NB4 (cell line): ENCODE data around the gene SP6.
A peak's percentile ranks its signal among the peaks of the same experiment; 100 is the strongest.

Experiments
- DNase-seq: peaks from one replicate; pipeline ENCODE4 v3.0.0; 2010; ENCODE audit warnings: low read depth
- H3K4me3 ChIP-seq: one replicate; pipeline ENCODE4 v1.5.1; 2011; ENCODE audit warnings: mild to moderate bottlenecking, low read depth, low read length, moderate library complexity
- MYC ChIP-seq: IDR thresholded peaks from 2 replicates; pipeline ENCODE4 v1.6.1; 2011; ENCODE audit warnings: low read depth, low read length
- POLR2A ChIP-seq: IDR thresholded peaks from 2 replicates; pipeline ENCODE4 v1.6.1; 2011; ENCODE audit warnings: mild to moderate bottlenecking; ENCODE audit not compliant: insufficient read length; ENCODE audit errors: extremely low read depth
- TF ChIP-seq, protein P1 (sequence below): IDR thresholded peaks from 2 replicates; pipeline ENCODE4 v1.6.1; 2011; ENCODE audit warnings: low read depth, low read length
- TF ChIP-seq, protein P2 (sequence below): IDR thresholded peaks from one replicate; pipeline ENCODE4 v1.5.1; 2012; ENCODE audit warnings: low read depth, low read length

SP6 gene

DNA sequence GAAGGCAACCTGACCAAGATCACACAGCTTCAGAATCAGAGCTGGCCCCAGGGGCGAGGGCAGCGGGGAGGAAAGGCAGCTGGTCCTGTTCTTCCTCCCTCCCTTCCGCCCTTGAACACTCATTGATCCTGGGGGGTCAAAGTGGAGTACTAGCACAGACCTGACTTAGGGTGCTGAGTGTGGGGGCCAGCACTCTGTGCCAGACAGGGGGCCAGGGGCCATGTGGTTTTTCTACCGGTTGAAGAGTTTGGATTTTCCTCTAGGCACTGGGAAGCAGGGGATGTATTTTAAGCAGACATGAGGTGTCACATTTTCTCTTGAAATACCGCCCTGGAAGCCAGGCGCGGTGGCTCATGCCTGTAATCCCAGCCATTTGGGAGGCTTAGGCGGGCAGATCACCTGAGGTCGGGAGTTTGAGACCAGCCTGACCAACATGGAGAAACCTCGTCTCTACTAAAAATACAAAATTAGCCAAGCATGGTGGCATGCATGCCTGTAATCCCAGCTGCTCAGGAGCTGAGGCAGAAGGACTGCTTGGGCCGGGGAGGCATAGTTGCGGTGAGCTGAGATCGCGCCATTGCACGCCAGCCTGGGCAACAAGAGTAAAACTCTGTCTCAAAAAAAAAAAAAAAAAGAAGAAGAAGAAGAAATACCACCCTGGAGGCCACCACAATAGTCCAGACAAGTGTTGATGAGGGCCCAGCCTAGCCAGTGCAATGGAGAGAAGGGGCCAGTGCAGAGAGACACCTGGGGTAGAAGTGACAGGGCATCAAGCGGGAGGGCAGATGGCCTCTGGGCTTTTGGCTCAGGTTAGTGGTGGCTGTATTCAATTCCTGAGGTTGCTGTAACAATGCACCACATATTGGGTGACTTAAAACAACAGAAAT is 44.7 kb downstream of the SP6 start:
- TF ChIP-seq POLR2A: no peak
- TF ChIP-seq, protein P1, sequence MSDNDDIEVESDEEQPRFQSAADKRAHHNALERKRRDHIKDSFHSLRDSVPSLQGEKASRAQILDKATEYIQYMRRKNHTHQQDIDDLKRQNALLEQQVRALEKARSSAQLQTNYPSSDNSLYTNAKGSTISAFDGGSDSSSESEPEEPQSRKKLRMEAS: no peak
- no peak for TF ChIP-seq MYC
- TF ChIP-seq, protein P2, sequence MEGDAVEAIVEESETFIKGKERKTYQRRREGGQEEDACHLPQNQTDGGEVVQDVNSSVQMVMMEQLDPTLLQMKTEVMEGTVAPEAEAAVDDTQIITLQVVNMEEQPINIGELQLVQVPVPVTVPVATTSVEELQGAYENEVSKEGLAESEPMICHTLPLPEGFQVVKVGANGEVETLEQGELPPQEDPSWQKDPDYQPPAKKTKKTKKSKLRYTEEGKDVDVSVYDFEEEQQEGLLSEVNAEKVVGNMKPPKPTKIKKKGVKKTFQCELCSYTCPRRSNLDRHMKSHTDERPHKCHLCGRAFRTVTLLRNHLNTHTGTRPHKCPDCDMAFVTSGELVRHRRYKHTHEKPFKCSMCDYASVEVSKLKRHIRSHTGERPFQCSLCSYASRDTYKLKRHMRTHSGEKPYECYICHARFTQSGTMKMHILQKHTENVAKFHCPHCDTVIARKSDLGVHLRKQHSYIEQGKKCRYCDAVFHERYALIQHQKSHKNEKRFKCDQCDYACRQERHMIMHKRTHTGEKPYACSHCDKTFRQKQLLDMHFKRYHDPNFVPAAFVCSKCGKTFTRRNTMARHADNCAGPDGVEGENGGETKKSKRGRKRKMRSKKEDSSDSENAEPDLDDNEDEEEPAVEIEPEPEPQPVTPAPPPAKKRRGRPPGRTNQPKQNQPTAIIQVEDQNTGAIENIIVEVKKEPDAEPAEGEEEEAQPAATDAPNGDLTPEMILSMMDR: no peak
- H3K4me3 ChIP-seq: no peak overlapping the region
- no peak for DNase-seq

DNA sequence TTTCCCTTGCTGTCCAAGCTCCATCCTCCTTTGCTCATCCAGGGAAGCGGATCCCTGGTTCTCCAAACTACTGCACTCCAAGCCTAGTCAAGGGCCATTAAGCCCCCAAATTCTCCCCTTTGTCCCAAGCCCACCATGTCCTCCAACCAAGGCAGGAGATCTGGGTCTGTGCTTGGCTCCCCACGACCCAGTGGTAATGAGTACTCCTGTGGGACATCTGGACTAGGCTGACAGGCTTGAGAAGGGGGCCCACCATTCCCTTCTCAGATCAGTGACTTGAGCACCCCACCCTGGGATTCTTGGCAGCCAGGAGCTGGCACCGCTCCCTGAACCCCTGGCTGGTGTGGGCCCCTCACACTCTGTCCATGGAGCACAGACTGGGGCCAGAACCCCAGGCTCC is 46.5 kb downstream of the SP6 start:
- no peak overlapping the region for H3K4me3 ChIP-seq
- no peak for DNase-seq
- TF ChIP-seq, protein P2: no peak
- TF ChIP-seq, protein P1: no peak
- TF ChIP-seq MYC (no peak), POLR2A (no peak)

DNA sequence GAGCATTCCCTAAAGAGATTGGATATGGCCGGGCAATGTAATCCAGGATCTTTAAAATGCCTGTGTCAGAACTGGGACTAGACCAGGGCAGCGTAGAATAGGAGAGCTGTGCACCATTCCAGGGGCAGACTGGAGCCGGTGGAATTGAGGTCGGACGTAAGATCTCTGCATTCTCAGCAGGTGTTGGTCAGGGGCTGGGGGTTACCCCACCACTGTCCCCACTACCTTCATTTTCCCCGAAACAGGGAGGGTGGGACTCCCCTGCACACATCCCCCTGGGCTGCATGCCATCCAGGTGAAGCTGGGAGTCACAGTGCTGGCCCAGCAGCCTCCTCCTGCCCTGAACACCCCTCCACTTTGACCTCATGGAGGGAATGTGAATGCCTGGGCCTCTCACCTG is 47.2 kb downstream of the SP6 start:
- no peak for TF ChIP-seq POLR2A
- TF ChIP-seq, protein P2: no peak
- TF ChIP-seq MYC: no peak
- TF ChIP-seq, protein P1: no peak
- no peak for DNase-seq
- H3K4me3 ChIP-seq: no peak overlapping the region

DNA sequence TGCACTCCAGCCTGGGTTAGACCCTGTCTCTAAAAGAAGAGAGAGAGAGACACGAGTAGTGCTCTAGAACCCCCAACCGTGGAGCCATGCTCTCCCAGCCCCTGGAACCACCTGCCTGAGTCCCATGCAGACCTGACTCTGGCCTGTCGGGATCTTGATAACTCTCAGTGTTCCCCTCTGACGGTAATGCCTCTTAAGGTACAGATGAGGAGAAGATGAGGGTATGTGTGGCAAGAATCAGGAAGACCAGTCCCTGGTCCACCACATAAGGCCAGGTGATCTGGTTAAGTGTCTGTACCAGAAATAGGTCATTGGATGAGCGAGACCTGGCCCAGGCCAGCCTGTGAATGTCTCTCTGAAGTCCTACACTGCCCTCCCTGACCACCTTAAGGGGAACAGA is 47.8 kb downstream of the SP6 start:
- no peak for DNase-seq
- H3K4me3 ChIP-seq: no peak overlapping the region
- TF ChIP-seq POLR2A (no peak), MYC (no peak)
- TF ChIP-seq, protein P1: no peak
- TF ChIP-seq, protein P2: no peak

DNA sequence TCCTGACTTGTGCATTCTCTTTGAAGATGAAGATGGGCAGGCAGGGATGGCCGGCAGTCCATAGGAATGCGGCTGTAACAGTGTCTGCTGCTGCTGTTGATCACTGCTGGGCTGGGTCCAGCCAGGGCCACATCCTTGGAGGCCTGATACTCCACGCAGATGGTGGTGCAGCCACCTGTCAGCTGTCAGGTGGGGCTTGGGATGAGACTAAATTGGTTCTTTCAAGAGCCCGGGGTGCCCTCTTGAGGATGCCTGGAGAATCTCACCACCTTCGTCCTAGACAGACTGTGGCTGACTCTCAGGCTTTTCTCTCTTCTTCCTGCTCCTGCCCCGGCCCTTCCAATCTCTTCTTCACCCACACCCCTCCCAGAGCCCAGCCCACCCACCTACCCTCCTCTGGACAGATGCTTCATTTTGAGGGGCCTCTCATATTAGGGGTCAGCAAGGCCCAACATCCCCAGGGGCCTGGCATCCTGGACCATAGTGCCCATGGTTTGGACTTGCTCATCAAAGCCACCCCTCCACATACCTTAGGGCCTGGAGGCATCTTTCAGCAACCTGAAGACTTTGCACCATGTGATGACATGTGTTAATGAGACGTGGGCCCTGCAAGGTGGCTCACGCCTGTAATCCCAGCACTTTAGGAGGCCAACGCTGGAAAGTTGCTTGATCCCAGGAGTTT is 48.5 kb downstream of the SP6 start:
- H3K4me3 ChIP-seq: no peak overlapping the region
- TF ChIP-seq, protein P2: peak; percentile 59
- TF ChIP-seq POLR2A: no peak
- TF ChIP-seq, protein P1: no peak
- peak; percentile 52 for DNase-seq
